Fibroblast of pulmonary artery (primary cell): ENCODE measurements around the gene RHOT1.
A peak's percentile ranks its signal among the peaks of the same experiment; 100 is the strongest.

Experiments used
- DNase-seq: peaks from one replicate; pipeline ENCODE4 v3.0.0-alpha.2; 2010; ENCODE audit warnings: low read depth
- H3K4me3 ChIP-seq: replicated peaks from 2 replicates; pipeline ENCODE4 v1.5.1; 2011; ENCODE audit warnings: low read depth, mild to moderate bottlenecking, control low read depth, low read length, moderate library complexity
- CTCF ChIP-seq: IDR thresholded peaks from 2 replicates; pipeline ENCODE4 v1.5.1; 2011; ENCODE audit warnings: mild to moderate bottlenecking, control low read depth, low read length, inconsistent platforms; ENCODE audit errors: missing control alignments

RHOT1 gene

GRCh38 chr17:32155896-32156295 lies 13.6 kb downstream of the RHOT1 start:
- TF ChIP-seq CTCF, result no peak
- peak; percentile 10 for DNase-seq
- no peak overlapping the region for H3K4me3 ChIP-seq

GRCh38 chr17:32156656-32157055 lies 14.4 kb downstream of the RHOT1 start:
- no peak overlapping the region for H3K4me3 ChIP-seq
- no peak for DNase-seq
- no peak for TF ChIP-seq CTCF

GRCh38 chr17:32157225-32157624 lies 14.9 kb downstream of the RHOT1 start:
- no peak for TF ChIP-seq CTCF
- H3K4me3 ChIP-seq, result no peak overlapping the region
- DNase-seq, result peak; percentile 47

GRCh38 chr17:32158870-32159585 lies 16.7 kb downstream of the RHOT1 start:
- H3K4me3 ChIP-seq, result no peak overlapping the region
- TF ChIP-seq CTCF, result no peak
- DNase-seq, result no peak

- no peak overlapping the region for H3K4me3 ChIP-seq
- DNase-seq, result no peak
- TF ChIP-seq CTCF, result no peak
Observed at GRCh38 chr17:32159586-32160438, 17.5 kb downstream of the RHOT1 start.

GRCh38 chr17:32160526-32160925 lies 18.2 kb downstream of the RHOT1 start:
- no peak for DNase-seq
- H3K4me3 ChIP-seq, result no peak overlapping the region
- TF ChIP-seq CTCF, result no peak

- H3K4me3 ChIP-seq, result no peak overlapping the region
Observed at GRCh38 chr17:32161029-32161428, 18.7 kb downstream of the RHOT1 start.

More at GRCh38 chr17:32161029-32161428, 18.7 kb downstream of the RHOT1 start:
- no peak for TF ChIP-seq CTCF
- DNase-seq, result no peak
